Activated CD4-positive, alpha-beta T cell treated with anti-CD3 and anti-CD28 coated beads for 36 hours (primary cell): ENCODE results near the gene NCAM1. TPM values are rescaled to one million over a fixed set of nuclear protein-coding genes. Genes with fewer than 3 reads are reported as not detected.

Source experiments
- ATAC-seq: fragments of 200-7000 bp; cut with Tn5 transposase; one replicate; pipeline ENCODE4 v1.10.0; 2021; ENCODE audit warnings: mild to moderate bottlenecking, moderate library complexity
- CTCF ChIA-PET: fragments of 350-600 bp; sonication (Branson Sonifier 250); formaldehyde crosslinking; loops from one replicate; lab custom pipeline; 2021; ENCODE audit warnings: antibody characterized with exemption; lab: Charles Lee
- POLR2A ChIA-PET: fragments of 350-600 bp; sonication (Branson Sonifier 250); formaldehyde crosslinking; loops from one replicate; lab custom pipeline; 2021; ENCODE audit warnings: antibody characterized with exemption, inconsistent platforms; lab: Charles Lee
- DNase-seq: peaks from one replicate; pipeline ENCODE4 v3.0.0-alpha.2; 2020
- H3K27ac Mint-ChIP-seq: one replicate; pipeline ENCODE4 v1.8.0; 2021; ENCODE audit warnings: mixed read lengths
- H3K27me3 Mint-ChIP-seq: one replicate; pipeline ENCODE4 v1.8.0; 2021; ENCODE audit warnings: mixed read lengths
- H3K36me3 Mint-ChIP-seq: one replicate; pipeline ENCODE4 v1.8.0; 2021; ENCODE audit warnings: low read depth, mixed read lengths
- H3K4me1 Mint-ChIP-seq: one replicate; pipeline ENCODE4 v1.8.0; 2021; ENCODE audit warnings: mixed read lengths
- H3K4me3 Mint-ChIP-seq: one replicate; pipeline ENCODE4 v1.8.0; 2021; ENCODE audit warnings: mild to moderate bottlenecking, moderate library complexity, mixed read lengths
- H3K9me3 Mint-ChIP-seq: one replicate; pipeline ENCODE4 v1.8.0; 2021; ENCODE audit warnings: low read depth, mixed read lengths
- intact Hi-C, 2 experiments: fragments of 100-400 bp; cut with DNase I in 1 of 2; cut with micrococcal nuclease in 1 of 2; formaldehyde crosslinking; loops; one replicate each; pipeline versions ENCODE4 v1.14.2 to v1.15.1; 2022 to 2024; cut with DNase I, micrococcal nuclease
- total RNA-seq, 2 experiments: library from RNA; stranded (reverse); gene quantifications; one replicate each; pipeline ENCODE4 v1.2.3, GENCODE V29; 2021

NCAM1 gene
- total RNA-seq, 2 experiments from 2014 or later = 0.09 to 0.14 TPM

GRCh38 chr11:112971827-112972226, 10.6 kb downstream of the NCAM1 start:
- no peak for ATAC-seq
- intact Hi-C loops = no loop called here
- CTCF ChIA-PET = no interaction called here

GRCh38 chr11:112972399-112973145, 11.4 kb downstream of the NCAM1 start:
- Mint-ChIP-seq H3K4me3 (no peak overlapping the region), H3K27me3 (peaks cover 10% of the 10 kb centered on the region), H3K4me1 (no peaks in the 10 kb centered on the region), H3K27ac (no peak overlapping the region), H3K36me3 (no peaks in the 10 kb centered on the region), H3K9me3 (no peaks in the 10 kb centered on the region)
- ChIA-PET POLR2A (no interaction called here), CTCF (interaction anchor here (0.9 kb wide), 1 partner anchor 9 kb away, joined by 3 read pairs; no protein-coding TSS in a partner anchor)
- intact Hi-C loops = no loop called here
- no peak for ATAC-seq
- DNase-seq = no peak

More at GRCh38 chr11:112971827-112972226, 10.6 kb downstream of the NCAM1 start:
- Mint-ChIP-seq H3K4me1 (no peaks in the 10 kb centered on the region), H3K27me3 (peaks cover 14% of the 10 kb centered on the region), H3K4me3 (no peak overlapping the region), H3K27ac (no peak overlapping the region), H3K9me3 (no peaks in the 10 kb centered on the region), H3K36me3 (no peaks in the 10 kb centered on the region)
- DNase-seq = no peak
- POLR2A ChIA-PET = no interaction called here

GRCh38 chr11:112975051-112975450, 13.8 kb downstream of the NCAM1 start:
- Mint-ChIP-seq H3K27me3 (peaks cover 14% of the 10 kb centered on the region), H3K4me1 (no peaks in the 10 kb centered on the region), H3K27ac (no peak overlapping the region), H3K4me3 (no peak overlapping the region), H3K9me3 (no peaks in the 10 kb centered on the region), H3K36me3 (no peaks in the 10 kb centered on the region)
- DNase-seq (no peak), ATAC-seq (no peak)
- intact Hi-C loops = loop anchor here in 1 of 2 experiments (5.0 kb wide), 1 partner anchor 312 kb away; no protein-coding TSS in a partner anchor
- ChIA-PET CTCF (no interaction called here), POLR2A (no interaction called here)

GRCh38 chr11:112975493-112975892, 14.3 kb downstream of the NCAM1 start:
- no peak for ATAC-seq
- H3K36me3 Mint-ChIP-seq = no peaks in the 10 kb centered on the region
- H3K27ac Mint-ChIP-seq = no peak overlapping the region
- intact Hi-C loops = loop anchor here in 1 of 2 experiments (5.0 kb wide), 1 partner anchor 312 kb away; no protein-coding TSS in a partner anchor
- POLR2A ChIA-PET = no interaction called here
- CTCF ChIA-PET = no interaction called here
- no peak for DNase-seq
- H3K4me3 Mint-ChIP-seq = no peak overlapping the region
- H3K9me3 Mint-ChIP-seq = no peaks in the 10 kb centered on the region
- no peaks in the 10 kb centered on the region for H3K4me1 Mint-ChIP-seq
- peaks cover 12% of the 10 kb centered on the region for H3K27me3 Mint-ChIP-seq

- Mint-ChIP-seq H3K36me3 (no peaks in the 10 kb centered on the region), H3K27me3 (peaks cover 19% of the 10 kb centered on the region), H3K9me3 (peaks cover 2% of the 10 kb centered on the region), H3K4me1 (no peaks in the 10 kb centered on the region), H3K4me3 (no peak overlapping the region), H3K27ac (no peak overlapping the region)
- ATAC-seq = no peak
- CTCF ChIA-PET = no interaction called here
- no peak for DNase-seq
- POLR2A ChIA-PET = no interaction called here
- intact Hi-C loops = loop anchor here in 1 of 2 experiments (5.0 kb wide), 1 partner anchor 310 kb away; no protein-coding TSS in a partner anchor
Measured at GRCh38 chr11:112977755-112978154, 16.5 kb downstream of the NCAM1 start.

GRCh38 chr11:112983887-112984286, 22.7 kb downstream of the NCAM1 start:
- ChIA-PET CTCF (no interaction called here), POLR2A (no interaction called here)
- H3K4me1 Mint-ChIP-seq = no peaks in the 10 kb centered on the region
- no peak overlapping the region for H3K27ac Mint-ChIP-seq
- peaks cover 5% of the 10 kb centered on the region for H3K9me3 Mint-ChIP-seq
- no peaks in the 10 kb centered on the region for H3K36me3 Mint-ChIP-seq
- DNase-seq (no peak), ATAC-seq (no peak)
- intact Hi-C loops = no loop called here
- no peak overlapping the region for H3K4me3 Mint-ChIP-seq
- H3K27me3 Mint-ChIP-seq = peaks cover 18% of the 10 kb centered on the region

GRCh38 chr11:112989198-112989597, 28.0 kb downstream of the NCAM1 start:
- ChIA-PET CTCF (interaction anchor here (0.6 kb wide), 1 partner anchor 1974 kb away, joined by 3 read pairs; no protein-coding TSS in a partner anchor), POLR2A (no interaction called here)
- H3K36me3 Mint-ChIP-seq = no peaks in the 10 kb centered on the region
- H3K9me3 Mint-ChIP-seq = peaks cover 10% of the 10 kb centered on the region
- H3K4me3 Mint-ChIP-seq = no peak overlapping the region
- no peaks in the 10 kb centered on the region for H3K4me1 Mint-ChIP-seq
- no peak for DNase-seq
- intact Hi-C loops = no loop called here
- ATAC-seq = no peak
- H3K27me3 Mint-ChIP-seq = peaks cover 6% of the 10 kb centered on the region
- H3K27ac Mint-ChIP-seq = no peak overlapping the region

GRCh38 chr11:112993808-112994207, 32.6 kb downstream of the NCAM1 start:
- no peak for DNase-seq
- ATAC-seq = no peak
- Mint-ChIP-seq H3K27ac (no peak overlapping the region), H3K36me3 (no peaks in the 10 kb centered on the region), H3K9me3 (peaks cover 7% of the 10 kb centered on the region), H3K27me3 (peaks cover 7% of the 10 kb centered on the region), H3K4me1 (no peaks in the 10 kb centered on the region), H3K4me3 (no peak overlapping the region)
- POLR2A ChIA-PET = no interaction called here
- intact Hi-C loops = no loop called here
- CTCF ChIA-PET = no interaction called here

GRCh38 chr11:112995423-112996090, 34.3 kb downstream of the NCAM1 start:
- H3K4me3 Mint-ChIP-seq = no peak overlapping the region
- no peak for DNase-seq
- ATAC-seq = no peak
- no peaks in the 10 kb centered on the region for H3K4me1 Mint-ChIP-seq
- ChIA-PET CTCF (no interaction called here), POLR2A (no interaction called here)
- intact Hi-C loops = no loop called here
- no peaks in the 10 kb centered on the region for H3K36me3 Mint-ChIP-seq
- H3K27ac Mint-ChIP-seq = no peak overlapping the region
- H3K9me3 Mint-ChIP-seq = peaks cover 3% of the 10 kb centered on the region
- peaks cover 9% of the 10 kb centered on the region for H3K27me3 Mint-ChIP-seq

- ChIA-PET POLR2A (no interaction called here), CTCF (no interaction called here)
- Mint-ChIP-seq H3K4me1 (no peaks in the 10 kb centered on the region), H3K27ac (no peak overlapping the region), H3K9me3 (peaks cover 1% of the 10 kb centered on the region), H3K4me3 (no peak overlapping the region), H3K27me3 (peaks cover 9% of the 10 kb centered on the region), H3K36me3 (no peaks in the 10 kb centered on the region)
- intact Hi-C loops = no loop called here
- DNase-seq = no peak
- no peak for ATAC-seq
Measured at GRCh38 chr11:112996994-112997393, 35.8 kb downstream of the NCAM1 start.

GRCh38 chr11:112997857-112998466, 36.7 kb downstream of the NCAM1 start:
- no peak overlapping the region for H3K27ac Mint-ChIP-seq
- peaks cover 9% of the 10 kb centered on the region for H3K27me3 Mint-ChIP-seq
- H3K9me3 Mint-ChIP-seq = peaks cover 1% of the 10 kb centered on the region
- H3K36me3 Mint-ChIP-seq = no peaks in the 10 kb centered on the region
- ATAC-seq (no peak), DNase-seq (no peak)
- H3K4me1 Mint-ChIP-seq = no peaks in the 10 kb centered on the region
- H3K4me3 Mint-ChIP-seq = no peak overlapping the region
- intact Hi-C loops = no loop called here
- POLR2A ChIA-PET = no interaction called here
- CTCF ChIA-PET = no interaction called here
